Measurements from ENCODE around the gene KIDINS220. TPM values are rescaled to one million over a fixed set of nuclear protein-coding genes. Genes with fewer than 3 reads are reported as not detected.

KIDINS220 gene
- total RNA-seq, 1 donor from 2014 or later, result 22.6 TPM

DNA sequence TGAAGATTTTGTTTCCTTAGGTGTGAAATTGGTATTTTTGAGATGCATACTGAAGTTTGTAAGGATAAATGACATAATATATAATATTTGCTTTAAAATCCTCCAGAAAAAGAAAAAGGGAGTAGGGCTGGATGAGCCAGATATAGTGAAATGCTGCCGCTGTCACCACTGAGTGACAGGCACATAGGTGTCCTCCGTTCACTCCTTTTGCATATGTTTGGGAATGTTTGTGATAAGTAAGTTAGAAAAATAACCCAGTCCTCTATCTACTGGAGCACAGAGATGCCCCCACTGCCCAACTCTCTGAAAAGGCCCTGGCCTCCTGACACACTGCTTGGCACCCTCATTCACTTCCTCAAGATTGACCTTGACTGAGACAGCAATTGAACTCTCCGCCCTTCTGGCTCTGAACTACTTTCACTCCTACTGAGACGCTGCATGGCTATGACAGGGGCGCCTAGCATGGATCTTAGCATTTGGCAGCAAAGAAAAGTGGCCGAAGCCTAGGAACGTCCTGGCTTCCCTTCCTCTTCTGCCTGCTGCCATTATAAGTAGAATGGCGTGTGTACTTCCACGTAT lies 145.5 kb downstream of the KIDINS220 start:
- peak; percentile 20 for ATAC-seq

DNA sequence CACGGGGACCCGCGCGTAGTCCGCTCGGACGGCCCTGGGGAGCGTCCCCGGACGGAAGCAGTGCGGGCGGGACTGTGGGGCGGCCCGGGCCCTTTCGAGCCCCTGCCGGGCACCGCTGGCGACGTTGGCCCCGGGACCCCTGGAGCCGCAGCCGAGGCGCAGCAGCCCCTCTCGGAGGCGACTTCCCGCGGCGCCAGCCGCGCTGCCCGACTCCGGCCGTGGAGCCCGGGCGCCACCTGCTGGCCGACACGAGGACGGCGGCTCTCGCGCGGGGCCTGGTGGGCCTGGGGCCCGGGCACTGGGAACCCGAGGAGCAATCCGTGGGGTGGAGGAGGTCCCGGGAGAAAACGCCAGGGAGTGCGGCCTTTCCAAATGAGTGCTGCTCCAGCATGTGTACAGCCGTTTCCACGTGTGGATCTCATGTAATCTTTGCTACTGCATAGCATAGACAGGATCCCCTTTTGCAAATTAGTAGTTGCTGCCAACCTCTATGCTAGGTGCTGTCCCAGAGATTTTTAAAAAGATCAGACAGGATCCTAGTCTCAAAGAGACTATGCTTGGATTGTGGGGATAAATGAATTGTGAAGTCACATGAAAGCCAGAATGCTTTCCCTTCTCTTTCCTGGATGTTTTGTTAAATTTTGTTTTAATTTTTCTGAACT lies 151.6 kb downstream of the KIDINS220 start:
- peak; percentile 42 for ATAC-seq

DNA sequence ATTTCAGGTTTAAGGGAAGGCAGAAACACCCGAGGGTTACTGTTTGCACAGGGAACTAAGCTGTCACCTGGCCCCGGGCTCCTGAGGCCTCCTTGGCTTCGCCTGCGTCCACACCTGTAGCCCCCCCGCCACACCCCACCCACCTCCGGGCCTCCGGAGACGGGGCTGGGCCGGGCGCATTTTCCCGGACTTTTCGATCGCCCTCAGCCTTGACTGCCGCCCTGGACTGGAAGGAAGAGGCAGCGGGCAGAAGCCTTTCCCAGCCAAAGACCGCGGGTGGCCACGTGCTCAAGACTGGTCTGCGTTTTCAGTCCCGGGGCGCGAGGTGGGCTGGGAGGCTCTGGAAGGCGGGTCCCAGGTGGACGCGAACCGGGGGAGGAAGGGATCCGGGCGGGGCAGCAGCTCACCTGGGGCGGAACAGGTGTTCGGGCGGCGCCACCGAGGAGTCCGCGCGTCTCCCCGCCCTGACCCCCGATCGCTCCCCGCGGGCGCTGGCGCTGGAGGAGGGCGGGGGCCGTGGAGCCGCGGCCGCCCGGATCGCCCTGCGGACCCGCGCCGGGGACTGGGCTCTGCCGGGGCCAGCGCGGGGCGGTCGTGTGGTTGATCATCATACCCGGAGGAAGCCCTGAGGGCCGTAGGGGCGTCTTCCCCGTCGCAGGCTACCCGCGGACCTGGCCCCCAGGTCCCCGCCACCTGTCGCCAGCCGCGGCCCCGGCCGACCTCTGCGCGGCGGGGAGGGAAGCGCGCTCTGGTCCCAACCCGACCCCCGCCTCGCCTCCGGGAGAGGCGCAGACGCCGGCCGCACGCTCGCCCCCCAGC lies 152.3 kb downstream of the KIDINS220 start:
- peak; percentile 20 for ATAC-seq

DNA sequence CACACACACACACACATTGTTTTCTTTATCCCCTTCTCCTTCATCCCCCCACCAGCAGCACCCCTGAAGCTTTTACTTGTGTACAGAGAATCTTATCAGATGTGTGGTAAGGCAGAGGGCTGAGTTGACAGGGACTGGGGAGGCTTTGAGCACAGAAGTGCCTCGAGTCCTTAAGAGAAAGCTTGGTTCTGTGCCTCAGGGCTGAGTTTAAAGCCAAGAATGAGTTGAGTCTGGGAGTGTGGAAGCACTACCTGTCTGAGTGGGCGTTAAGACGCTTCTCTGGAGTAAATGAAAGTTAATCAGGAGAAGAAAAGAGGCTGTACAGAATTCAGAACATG lies 152.9 kb downstream of the KIDINS220 start:
- ATAC-seq, result no peak

DNA sequence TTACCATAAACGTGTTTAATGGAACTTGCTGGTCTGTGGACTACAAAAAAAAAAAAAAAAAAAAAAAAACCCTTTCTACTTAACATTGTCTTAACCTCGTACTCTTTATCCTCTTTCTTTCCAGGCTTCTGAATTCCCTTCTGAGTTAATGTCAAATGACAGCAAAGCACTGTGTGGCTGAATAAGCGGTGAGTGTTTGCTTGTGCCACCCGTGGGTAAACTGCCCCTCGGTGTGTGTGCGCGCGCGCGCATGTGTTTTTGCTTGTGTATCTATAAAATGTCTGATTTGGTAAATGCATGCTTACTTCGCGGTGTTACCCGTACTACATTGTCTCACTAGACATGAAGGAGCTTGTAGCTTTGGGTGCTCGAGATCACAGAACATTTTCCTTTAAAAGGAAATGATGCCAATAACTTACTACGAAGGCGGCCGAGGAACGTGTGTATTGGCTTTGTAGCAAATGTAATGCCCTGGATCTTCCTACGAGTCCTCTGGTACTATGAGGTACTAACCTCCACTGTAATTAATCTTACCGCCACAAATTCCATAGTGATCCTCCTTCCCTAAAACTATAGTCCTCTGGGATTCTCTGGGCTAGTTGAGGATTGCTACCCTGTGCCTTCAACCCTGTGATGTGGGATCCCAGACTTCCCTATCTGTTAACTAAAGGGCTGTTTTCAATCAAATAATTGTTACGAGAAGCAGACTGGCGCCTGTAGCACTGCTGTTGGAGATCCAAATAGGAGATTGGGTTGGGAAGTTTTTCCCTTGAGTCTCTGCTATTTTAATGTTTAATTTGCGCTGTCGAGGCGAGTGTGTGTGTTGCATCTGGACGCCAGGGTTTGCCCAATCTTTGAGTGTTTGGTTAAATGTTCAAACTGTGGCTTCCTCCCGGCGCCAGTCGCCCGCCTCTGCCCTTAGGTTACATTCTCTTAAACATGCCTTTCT lies 154.4 kb downstream of the KIDINS220 start:
- no peak for ATAC-seq

DNA sequence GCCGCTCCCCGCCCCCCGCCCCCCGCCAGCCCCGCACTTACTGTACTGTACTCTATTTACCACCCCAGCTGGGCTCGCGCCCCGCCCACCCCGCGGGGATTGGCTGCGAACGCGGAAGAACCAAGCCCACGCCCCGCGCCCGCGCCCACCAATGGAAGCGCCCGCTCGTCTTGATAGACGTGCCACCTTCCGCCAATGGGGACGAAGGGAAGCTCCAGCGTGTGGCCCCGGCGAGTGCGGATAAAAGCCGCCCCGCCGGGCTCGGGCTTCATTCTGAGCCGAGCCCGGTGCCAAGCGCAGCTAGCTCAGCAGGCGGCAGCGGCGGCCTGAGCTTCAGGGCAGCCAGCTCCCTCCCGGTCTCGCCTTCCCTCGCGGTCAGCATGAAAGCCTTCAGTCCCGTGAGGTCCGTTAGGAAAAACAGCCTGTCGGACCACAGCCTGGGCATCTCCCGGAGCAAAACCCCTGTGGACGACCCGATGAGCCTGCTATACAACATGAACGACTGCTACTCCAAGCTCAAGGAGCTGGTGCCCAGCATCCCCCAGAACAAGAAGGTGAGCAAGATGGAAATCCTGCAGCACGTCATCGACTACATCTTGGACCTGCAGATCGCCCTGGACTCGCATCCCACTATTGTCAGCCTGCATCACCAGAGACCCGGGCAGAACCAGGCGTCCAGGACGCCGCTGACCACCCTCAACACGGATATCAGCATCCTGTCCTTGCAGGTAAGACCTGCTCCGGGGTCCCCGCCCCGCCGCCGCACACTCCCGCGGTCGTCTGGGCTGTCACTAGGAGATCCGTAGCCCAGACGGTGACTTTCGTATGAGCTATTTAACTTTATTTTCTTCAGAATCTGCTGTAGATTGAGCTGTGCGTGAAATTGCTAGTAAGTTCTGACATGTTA lies 155.4 kb downstream of the KIDINS220 start, which contains the start of gene ID2:
Gene ID2, plus strand, starts transcription at position 271 of the 907 bp plus-strand sequence. Its CDS starts 110 bp downstream, at position 381.
- ATAC-seq, result peak; percentile 94

DNA sequence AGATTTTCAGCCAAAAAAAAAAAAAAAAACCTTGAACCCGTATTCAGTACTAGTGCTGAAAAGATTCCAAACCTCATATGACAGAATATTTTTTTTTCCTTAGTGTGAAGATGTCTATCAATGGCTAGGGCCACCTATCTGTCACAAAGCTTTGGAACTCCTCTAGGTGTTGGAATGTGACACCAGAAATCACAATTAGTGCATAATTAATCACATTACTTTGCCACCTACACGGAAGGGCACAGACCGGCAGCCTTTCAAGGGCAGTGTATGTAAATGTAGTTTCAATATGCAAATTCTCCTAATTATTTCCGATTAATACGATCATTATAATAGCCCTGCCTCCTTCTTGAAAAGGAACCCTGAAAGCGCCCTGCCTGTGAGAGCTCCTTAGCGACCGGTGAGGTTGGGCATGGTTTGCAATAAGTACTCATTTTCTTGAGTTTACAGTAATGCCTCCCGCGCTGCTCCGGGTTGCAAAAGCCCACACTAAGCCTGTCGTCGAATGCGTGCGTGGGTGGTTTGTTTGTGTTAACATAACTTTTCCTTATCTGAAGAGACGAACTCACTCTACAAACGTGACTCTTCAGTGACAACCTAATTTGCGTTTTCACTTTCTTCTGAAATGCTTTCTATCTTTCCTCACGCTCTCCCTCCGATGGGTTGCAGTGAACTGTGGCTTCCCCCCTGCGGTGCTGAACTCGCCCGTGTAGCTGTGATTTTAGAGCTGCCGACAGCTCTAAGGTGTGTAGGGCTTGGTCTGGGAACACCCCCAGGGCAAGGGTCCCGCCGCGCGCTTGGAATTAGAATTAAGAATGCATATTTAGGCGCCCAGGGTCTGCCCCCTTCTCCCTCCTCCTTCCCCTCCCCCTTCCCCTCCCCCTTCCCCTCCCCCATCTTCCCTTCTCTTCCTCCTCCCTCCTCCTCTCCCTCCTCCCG lies 156.3 kb downstream of the KIDINS220 start:
- no peak for ATAC-seq

DNA sequence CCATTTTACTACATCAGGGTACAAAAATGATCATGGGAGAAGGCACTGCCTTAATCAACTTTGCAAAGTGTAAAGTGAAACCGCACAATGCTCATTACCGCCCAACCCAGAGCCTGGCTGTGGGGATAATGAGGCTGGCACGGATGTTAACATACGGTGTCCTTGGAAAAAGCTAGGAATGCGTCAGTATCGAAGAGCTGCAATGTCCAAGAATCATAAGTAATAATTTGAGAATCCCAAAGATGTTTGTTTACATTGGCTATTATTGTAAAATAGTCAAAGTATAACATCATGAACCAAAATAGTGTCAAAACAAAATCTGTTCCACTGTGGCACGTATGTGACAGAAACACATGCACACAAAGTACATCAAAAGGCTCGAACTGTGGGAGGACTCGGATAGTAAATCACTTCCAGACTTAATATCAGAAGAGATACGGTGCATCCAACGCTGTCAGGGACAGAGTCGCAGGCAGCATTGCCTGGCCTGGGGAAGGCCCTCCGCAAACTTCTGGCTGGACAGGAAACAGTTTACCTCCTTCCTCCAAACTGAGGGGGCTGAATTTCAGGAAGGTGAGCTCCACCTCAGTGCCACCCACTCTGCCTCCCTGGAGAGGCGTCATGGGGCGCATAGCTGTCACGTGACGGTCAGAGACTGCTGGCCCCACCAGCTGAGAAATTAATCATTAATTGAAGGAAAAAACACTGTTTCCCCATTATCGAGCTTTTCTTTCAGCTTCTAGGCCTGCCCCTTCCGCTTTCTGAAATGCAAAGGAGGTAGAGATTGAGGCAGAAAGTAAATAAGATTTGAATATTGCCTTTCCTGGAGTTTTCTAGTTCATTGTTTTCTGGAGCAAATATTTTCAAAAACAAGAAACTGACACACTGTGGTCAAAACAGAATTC lies 157.3 kb downstream of the KIDINS220 start:
- no peak for ATAC-seq

DNA sequence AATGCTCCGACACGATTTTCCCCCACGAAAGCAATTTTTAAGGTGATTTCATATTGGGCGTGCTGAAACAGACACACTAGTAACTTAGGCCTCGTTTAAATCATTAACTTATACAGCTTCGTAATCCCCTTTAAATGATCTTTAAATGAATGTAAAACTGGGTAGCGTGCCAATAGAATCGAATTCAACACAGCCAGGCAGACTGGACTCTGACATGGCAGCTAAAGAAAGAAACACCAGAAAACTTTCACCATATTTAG lies 157.9 kb downstream of the KIDINS220 start:
- no peak for ATAC-seq

Other genes with a start within 250 kb of the KIDINS220 start
- gene ID2, start 155.6 kb downstream of the KIDINS220 start, total RNA-seq, result 3.8 TPM
- gene MBOAT2, start 166.1 kb upstream of the KIDINS220 start, total RNA-seq, result 108 TPM